Stimulated activated CD8-positive, alpha-beta memory T cell treated with anti-CD3 and anti-CD28 coated beads, Interleukin-7, amount 100 ng/mL, for 24 hours (primary cell): Measurements from ENCODE around the gene VSIR.

ENCODE experiments used
- DNase-seq: peaks from one replicate; pipeline ENCODE4 v3.0.0-alpha.2; 2020; ENCODE audit warnings: low read depth

The VSIR gene

DNA sequence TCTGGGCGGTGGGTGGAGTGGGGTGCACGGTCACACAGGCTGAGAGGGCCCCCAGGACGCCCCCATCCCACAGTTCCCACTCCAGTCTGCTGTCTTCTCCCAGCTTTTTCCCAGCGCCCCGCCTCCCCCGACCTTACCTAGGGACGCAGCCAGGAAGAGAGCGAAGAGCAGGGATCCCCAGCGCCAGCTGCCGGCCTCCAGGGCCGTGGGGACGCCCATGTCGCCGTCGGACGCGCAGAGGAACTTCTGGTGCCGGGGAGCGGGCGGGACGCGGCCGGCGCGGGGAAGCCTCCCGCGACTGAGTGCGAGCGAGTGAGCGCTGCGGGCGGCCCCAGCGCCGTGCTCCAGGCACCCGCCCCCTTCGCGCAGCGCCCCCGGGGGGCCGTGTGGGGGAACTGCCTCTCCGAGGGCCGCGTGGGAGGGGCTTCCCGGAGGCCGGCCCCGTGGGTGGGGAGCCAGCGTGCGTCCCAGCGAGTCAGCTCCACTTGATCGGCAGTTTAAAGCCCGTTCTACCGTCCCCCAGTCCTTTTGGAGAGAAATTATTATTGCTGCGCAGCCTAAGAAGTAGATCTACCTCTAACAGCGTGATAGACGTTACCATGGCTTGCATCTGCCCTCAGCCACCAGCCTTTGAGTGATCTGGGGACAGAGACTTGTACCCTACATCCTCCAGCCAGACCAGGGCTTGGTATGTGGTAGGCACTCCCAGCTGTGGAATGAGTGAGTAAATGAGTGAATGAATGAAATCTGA is at the start of gene VSIR:
Gene VSIR, minus strand, starts transcription at position 300 of the 751 bp plus-strand sequence. Its CDS starts 81 bp downstream, at position 219.
- peak; percentile 84 for DNase-seq

DNA sequence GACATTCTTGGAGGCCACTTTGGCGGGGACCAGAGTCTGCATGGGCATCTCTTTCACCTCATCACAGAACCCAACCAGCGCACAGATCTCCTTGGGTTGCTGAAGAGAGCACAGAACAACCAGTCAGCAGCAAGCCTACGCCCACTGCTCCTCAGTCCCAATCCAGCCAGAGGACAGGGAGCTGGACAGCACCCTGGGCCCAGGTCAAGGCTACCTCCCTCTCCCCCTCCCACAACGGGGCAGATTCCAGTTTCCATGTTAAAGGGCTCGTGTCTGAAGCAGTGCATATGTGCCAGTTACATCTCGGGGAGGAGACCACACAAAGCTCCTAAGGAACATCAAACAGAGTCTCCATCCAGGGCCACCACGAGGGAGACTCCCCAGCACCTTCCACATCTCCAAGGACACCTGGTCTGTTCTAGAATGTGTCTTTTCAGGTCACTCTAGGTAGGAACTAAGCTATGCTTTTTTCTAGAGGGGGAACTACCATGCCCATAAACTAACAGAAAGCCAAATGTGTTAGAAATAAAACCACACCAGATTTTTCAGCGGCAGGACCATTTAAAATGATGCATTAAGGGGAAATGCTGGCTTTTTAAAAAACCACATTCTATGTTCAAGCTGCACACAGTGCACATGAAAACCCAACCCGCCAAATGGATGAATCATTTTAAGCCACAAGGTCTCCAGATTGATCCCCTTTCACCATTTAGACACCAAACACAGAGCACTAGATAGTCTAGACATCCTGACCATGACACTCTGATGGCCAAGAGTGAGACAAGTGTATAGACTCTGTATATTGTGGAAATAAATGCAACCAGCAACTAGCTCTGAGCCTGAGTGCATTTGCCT is 48.8 kb upstream of the VSIR start:
- no peak for DNase-seq

DNA sequence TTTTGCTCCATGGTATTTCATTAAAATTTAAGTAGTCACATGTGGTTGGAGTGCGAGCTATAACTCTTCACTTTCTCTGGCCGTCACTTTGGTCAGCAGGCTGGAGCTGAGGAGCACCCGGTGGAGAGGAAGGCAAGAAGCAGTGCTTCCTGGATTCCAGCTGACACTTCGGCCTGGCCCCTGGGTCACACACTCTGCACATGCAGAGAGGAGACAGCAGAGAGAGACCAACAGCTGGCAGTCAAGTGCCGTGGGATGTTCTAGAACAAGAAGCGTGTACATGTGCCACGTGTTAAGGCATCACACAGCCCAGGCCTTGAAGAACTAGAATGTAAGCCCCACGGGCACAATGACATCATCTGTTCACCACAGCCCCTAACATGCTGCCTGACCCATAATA is 47.6 kb upstream of the VSIR start:
- DNase-seq: no peak

DNA sequence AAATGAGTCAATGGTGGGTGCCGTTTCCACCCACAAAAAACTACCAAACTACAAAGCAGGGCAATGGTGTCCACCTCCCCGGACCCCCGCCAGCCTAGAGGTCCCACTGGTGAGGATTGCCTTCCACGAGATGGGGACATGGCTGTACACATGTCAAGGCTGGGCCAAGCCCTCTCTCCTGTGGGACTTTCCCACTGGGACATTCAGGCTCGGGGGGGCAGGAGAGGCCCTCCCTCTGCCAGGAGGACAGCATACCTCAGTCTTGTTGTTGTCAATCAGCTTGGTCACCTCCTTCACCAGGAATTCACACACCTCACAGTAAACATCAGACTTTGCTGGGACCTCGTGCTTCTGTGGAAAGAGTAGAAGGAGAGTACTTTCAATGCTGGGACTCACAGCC is 46.7 kb upstream of the VSIR start:
- no peak for DNase-seq

DNA sequence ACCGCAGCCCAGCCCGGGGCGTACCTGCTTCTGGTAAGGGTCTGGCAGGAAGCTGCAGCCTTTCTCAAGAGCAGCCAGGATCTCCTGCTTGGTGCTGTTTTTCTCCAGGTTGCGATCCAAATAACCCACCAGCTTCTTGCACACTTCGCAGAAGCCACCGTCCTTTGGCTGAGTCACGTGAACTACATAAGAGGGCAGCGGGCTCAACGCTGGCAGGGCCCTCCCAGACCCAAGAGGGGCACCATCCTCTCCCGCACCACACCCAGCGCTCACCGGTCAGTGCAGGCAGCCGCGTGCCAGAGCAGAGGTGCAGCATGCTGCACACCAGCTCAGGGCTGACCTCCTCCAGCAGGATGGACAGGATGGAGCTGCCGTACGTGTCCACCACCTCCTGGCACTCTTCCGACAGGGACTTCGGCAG is 46.1 kb upstream of the VSIR start:
- DNase-seq: no peak

DNA sequence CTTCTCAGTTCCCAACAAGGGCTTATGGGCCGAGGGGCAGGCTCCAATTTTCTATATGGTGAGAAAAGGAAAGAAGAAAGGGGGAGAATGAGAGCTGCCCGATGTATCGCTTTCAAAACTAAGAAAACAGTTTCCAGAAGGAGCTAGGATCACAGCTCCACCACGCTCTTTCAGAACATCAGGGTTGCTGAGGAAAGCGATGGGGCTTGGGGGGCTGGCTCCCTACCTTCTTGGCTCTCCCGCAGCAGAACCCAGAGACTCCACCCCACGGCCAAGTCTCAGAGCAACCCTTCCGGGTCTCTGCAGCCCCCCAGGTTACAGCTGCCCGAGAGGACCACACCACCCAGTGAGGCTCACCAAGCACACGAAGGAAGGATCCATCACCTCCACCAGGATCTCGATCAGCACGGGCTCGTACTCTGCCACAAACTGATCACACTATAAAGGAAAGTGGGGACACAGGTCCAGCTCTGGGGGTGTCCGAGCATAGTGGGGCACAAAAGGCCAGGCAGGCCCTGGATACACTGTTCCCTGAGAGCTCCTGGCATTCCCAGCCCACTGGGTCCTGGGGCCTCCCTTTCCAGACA is 45.4 kb upstream of the VSIR start:
- no peak for DNase-seq

DNA sequence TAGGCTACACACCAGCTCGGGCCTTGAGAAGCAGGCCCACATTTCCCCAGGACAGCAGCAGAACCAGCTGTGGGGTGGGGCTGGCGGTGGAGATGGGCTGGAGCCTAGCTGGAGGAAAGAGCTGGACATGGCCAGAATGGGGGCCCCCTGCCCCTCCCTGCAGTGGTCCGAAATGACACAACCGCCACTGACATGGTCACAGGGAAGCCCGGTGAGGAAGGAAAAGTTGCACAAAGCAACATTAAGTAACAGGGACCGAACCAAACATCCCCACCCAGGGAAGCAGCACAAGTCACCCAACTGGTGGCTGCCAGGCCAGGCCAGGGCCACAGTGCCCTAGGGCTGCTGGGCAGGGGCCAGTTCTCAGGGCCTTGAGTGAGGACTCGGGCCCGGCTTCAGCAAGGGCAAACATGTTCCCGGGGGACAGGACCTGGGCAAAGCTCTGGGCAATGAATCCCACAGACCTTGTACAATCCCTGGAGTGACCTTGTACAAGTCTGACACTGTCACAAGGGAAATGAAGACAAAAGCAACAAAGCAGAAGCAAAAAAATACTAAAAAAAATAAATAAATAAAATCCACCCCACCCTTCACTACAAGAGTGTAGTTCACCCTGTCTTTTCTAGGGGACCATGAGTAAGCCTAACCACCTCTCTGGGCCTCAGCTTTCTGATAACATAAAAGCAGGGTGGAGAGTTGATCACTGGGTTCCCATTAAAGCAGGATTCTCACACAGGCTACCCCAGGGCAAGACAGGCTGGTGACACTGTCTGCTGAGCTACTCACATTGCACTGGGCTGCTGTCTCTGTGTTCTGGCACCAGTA is 44.7 kb upstream of the VSIR start:
- no peak for DNase-seq

DNA sequence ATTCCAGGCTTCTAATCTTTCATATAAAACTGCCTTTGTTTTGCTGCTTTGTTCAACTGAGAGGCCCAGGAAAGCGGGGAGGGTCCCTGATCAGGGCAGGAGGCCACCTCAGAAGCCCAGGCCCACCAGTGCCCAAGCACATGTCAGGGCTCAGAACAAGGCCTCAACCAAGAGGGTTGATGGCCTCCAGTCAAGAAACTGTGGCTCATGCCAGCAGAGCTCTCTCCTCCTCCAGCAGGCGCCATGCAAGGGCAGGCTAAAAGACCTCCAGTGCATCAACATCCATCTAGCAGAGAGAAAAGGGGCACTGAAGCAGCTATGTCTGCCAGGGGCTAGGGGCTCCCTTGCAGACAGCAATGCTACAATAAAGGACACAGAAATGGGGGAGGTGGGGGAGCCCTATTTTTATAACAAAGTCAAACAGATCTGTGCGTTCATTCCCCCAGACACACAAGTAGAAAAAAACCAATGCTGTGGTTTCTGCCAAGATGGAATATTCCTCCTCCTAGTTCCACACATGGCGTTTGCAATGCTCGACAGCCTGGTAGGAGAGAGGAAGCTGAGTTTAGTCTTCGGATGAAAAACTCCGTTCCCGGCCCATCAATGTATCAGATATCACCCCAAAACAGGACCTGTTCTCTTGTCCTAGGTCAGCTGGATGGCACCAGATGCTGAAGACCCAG is 43.8 kb upstream of the VSIR start:
- no peak for DNase-seq

DNA sequence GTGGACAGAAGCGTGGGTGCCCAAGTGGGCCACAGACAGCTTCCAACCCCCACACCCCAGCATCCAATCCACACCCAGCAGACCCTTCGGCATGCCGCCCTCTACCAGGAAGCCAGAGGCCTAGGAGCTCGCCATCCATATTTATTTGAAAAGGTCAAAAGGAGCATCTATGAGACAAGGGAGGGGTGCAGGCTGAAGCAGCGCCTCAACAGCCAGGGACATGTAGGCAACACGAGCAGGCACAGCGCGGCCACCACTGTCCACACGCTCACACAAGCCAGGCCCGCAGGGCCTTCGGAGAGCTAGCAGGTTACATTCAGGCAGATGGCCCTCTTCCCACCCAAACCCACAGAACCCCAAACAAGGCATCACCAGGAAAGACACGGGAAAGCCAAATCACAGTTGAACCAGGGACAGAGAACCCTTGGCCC is 43.1 kb upstream of the VSIR start:
- DNase-seq: no peak

DNA sequence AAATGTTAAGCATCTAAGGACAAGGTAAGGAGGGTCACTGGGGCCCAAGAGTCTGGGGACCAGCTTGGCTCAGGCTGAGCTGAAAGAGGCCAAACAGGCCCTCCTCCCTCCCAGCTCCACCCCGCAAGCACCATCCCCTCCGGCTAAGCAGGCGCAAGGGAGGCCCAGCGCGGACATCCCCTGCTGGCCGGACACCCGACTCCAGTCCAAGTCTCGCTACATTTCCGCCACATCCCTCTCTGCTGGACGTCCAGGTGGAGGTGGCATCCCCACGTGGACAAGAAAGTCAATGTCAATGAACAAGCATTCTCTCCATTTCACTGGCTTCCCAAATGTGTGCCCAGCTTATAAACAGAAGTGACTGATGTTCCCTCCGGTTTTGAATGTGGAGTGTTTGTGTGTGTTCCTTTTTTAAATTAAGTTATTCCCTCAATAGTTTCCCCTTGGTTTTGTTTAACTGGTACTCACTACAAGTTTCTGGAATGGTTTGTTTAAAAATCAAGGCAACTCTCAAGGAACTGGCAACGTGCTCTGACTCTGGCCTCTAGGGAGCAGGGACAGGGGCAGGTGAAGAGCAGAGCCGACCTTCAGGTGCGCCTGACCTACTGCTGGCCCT is 42.3 kb upstream of the VSIR start:
- no peak for DNase-seq

DNA sequence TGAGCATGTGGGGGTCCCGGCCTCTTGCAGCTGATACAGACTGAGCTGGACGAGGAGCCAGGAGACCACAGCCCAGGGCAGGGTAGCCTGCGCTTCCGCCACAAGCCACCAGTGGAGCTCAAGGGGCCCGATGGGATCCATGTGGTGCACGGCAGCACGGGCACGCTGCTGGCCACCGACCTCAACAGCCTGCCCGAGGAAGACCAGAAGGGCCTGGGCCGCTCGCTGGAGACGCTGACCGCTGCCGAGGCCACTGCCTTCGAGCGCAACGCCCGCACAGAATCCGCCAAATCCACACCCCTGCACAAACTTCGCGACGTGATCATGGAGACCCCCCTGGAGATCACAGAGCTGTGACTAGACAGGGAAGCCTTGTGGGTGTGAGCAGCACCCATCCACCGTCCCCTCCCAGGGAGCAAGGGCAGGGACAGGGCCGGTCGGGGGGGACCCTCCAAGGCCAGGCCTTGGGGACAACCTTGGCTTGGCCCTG is 41.6 kb upstream of the VSIR start:
- DNase-seq: no peak

DNA sequence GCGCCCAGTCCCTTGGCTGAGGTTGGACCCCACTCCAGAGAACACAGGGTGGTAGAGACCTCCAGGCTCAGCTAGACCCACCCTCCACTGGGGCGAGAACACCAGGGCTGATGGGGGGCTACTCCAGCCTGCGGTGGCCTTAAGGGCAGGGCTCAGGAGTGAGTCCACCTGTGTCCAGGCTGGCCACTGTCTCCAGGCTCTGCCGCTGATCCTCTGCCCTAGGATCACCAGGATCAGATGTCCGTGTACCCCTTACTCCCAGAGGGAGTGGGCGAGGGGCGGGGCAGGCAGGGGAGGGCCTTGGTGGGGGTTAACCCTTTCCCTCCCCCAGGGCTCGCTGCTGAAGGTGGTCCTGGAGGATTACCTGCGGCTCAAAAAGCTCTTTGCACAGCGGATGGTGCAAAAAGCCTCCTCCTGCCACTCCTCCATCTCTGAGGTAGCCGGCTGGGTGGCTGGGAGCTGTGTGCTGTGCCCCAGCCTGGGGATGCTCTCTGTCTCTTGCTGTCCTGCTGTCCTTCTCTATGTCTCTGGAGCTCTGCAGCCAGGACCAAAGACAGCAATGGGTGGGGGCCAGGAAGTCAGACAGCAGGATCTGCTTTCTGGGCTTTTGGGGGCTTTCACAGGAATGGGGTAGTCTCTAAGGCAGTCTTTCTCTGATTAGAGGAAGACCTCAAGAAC is 39.7 kb upstream of the VSIR start:
- DNase-seq: no peak

DNA sequence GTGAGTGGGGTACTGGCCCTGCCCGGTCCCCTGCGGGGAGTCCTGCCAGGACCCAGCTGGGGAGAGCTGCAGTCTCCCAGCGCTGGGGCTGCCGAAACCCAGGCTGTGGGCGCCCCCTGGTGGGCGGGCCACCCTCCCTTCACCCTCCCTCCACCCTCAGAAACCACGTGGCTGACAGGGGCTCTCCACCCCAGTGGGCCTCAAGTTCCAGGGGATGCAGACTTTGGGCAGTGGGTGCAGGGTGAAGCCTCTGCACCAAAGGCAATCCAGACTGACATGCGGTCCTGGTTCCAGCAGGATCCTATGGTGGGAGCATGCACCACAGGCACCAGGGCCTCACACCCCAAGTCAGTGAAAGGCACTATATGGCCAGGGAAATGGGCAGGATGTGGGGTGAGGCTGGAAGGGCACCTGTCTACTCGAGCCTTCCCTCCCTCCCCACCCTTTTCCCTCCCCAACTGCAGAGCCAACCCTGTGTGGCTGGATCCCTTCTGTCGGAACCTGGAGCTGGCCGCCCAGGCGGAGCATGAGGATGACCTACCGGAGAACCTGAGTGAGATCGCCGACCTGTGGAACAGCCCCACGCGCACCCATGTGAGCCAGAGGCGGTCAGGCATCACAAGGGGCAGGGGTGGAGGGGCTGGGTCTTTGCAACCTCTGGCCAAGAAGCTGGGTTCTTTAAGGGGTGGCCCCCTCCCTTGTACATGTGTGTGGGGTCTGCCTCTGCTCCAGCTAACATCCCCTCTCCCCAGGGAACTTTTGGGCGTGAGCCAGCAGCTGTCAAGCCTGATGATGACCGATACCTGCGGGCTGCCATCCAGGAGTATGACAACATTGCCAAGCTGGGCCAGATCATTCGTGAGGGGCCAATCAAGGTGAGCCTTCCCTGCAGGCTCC is 38.9 kb upstream of the VSIR start:
- peak; percentile 56 for DNase-seq

DNA sequence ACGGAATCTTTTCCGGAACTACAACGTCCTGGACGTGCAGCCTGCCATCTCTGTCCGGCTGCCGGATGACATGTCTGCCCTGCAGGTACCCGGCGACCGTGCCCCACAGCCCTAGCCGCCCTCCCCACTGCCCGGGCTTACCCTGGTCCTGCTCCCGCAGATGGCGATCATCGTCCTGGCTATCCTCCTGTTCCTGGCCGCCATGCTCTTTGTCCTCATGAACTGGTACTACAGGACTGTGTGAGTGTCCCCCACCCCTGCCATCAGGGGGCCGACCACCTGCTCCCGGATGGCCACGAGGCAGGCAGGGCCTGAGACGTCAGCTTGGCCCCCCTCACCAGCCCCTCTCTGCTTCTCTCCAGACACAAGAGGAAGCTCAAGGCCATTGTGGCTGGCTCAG is 38.0 kb upstream of the VSIR start:
- no peak for DNase-seq

DNA sequence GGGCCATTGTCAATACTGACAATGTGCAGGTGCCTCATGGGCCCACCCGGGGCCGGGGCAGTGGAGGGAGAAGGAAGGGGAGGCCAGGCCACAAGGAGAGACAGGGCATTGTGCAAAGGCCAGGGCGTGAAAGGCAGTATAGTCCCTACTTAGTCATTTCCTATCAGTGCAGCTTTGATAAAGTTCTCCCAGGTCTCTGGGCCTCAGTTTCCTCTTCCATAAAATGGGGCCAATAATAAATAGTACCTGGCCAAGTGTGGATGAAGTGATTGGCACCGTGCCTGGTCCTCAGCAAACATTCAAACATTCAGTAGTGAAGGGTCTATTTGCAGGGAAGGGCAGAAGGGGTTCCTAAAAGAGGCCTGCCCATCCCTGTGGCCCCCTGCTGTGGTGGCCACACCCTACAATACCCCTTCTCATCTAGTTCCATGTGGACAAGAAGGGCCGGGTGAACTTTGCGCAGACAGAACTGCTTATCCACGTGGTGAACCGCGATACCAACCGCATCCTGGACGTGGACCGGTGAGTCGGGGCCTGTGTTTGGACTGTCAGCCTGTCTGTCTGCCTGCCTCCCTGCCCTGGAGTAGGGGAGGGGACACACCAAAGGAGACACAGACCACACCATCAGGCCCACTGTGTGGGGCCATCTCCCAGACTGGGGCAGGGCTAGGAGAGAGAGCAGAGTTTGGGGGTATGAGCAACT is 36.9 kb upstream of the VSIR start:
- no peak for DNase-seq

DNA sequence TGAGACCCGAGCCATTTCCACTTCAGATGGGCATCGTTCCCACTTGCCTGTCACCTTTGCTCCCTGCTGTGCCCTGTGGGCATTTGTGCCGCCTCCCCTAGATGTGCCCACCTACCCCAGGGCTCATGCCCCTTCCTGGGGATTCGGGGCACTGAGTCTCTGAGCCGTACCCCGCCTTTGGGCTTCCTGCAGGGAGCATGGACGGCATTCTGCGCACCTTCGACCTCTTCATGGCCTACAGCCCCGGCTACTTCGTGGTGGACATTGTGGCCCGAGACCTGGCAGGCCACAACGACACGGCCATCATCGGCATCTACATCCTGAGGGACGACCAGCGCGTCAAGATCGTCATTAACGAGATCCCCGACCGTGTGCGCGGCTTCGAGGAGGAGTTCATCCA is 36.3 kb upstream of the VSIR start:
- DNase-seq: no peak

DNA sequence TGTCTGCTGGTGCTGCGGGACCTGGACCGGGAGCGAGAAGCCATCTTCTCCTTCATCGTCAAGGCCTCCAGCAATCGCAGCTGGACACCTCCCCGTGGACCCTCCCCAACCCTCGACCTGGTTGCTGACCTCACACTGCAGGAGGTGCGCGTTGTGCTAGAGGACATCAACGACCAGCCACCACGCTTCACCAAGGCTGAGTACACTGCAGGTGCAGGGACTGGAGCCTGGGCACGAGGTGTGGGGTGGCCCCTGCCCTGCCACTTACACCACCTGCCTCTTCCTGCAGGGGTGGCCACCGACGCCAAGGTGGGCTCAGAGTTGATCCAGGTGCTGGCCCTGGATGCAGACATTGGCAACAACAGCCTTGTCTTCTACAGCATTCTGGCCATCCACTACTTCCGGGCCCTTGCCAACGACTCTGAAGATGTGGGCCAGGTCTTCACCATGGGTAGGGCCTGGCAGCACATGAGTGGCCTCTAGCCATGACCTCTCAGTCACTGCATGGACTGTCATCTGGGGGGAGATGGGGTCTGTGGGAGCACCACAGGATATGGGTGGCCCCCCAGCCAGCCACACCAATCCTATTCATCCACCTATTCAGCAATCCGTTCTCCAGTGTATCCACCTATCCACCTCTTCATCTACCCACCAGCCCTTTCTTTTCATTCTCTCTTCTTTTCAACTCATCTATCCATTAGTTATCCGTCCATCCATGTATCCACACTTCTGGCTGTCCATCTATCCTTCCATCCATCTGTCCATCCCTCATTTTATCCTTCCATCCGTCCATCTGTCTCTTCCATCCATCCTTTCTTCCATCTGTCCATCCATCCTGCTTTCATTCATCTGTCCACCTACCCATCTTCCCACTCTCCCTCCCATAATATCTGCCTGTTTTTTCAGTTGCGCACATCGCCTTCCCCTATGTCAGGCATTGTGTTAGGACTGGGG is 34.5 kb upstream of the VSIR start:
- no peak for DNase-seq
